ENCODE measurements around the gene ELMO3.

Gene ELMO3

DNA sequence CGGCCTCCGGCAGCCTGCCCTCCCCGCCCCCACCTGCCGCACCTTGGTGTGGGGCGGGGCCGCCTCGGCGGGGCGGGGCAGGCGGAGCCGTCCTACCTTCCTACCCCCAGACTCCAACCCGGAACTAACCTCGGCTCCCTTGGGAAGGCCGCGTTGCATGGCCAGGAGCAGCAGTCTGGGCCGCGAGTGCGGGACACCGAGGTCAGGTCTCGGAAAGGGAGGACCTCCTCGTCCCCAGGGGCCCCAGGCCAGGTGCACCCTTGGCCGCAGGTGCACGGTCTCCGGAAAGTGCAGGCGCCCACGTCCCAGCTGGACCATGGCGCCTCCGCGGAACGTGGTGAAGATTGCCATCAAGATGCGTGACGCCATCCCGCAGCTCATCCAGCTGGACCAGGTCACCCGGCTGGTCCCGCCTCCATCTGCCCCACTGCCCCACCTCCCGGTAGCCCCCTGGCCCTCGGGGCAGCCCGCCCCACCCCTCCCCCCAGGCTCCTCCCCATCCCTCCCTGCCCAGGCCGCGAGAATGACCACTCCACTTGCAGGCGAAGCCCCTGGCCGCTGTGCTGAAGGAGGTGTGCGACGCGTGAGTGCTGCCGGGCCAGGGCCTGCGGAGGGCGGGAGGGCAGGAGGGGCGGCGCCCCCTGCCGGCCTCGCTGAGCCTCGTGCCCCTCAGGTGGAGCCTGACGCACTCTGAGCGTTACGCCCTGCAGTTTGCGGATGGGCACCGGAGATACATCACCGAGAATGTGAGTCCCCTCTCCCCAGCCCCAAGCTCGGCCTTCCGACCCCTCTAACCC is at the start of gene ELMO3:
Gene ELMO3 (plus strand): TSS at position 121 of the 797 bp plus-strand sequence. CDS start 196 bp downstream, at position 317.
- no peak for DNase-seq (ENCODE audit: low spot score)

DNA sequence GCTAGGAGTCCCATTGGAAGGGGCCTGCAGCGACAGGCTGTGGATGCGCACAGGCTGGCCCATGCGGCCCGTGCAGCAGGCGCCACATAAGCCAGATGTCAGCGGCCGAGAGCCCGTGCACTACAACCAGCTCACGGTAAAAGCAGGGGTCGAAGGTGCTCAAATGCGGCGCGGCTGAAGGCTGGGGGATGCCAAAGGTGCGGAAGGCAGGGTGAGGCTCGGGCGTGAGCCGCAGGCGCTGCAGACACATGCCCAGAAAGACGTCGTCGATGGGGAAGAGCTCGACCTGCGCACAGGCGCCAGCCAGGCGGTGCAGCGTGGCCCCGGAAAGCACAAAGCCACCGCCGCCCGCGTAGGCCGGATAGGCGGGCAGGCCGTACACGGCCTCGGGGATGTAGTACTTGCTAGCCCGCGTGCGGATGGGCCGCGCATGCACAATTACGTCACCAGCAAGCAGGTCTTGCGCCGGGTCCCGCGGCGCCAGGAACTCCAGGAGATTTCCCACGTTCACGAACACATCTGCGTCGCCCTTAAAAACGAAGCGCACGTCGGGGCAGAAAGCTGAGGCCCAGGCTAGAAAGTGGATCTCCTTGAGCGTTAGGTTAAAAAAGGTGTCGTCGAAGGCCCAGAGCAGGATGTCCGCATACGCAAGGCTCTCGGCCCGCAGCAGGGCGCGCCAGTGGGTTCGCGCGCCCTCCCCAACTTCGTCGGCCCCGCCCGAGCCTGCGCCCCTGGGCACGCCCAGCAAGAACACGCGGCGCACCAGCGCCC is 49.5 kb upstream of the ELMO3 start:
- no peak for DNase-seq (ENCODE audit: low spot score)

DNA sequence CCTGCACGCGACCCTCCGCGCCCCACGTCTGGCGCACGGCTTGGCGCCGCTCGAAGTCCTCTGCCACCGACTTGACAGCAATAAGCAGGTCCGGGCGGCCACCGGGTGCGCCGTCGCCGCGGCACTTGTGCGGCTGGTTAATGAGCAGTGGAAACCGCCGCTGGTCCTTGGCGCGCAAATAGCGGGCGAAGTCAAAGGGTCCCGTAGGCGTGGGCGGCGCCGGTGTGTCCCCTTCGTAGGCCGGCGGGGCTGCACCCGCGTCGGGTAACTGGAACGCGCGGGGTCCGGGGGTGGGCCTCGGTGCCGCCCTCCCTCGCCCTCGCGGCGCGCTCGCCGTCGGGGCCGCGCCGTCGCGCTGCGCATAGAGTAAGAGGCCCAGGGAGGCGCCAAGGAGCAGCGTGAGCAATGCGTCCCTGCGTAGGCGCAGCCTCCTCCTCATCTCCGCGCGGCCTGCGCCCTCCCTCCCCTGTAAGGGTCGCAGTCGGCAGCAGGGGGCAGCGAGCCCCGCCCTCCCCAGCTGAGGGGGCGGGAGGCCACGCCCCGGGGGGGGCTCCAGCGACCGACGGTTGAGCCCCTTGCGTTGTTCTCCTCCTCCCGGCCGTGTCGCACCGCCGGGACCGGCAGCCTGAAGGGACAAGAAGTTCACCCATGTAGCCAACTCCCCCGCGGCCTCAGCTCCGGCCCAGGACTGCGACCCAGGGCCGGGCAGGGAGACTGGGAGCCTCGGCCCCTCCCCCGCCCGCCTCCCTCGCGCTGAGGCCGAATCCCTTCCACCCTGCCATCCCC is 48.7 kb upstream of the ELMO3 start:
- no peak for DNase-seq (ENCODE audit: low spot score)

- DNase-seq (ENCODE audit: low spot score), result peak; percentile 66
Measured at GRCh38 chr16:67150833-67151396, 48.0 kb upstream of the ELMO3 start, which contains the start of gene B3GNT9. Gene B3GNT9, minus strand, starts transcription at chr16:67150998. Its CDS starts 513 bp downstream, at chr16:67150485.

DNA sequence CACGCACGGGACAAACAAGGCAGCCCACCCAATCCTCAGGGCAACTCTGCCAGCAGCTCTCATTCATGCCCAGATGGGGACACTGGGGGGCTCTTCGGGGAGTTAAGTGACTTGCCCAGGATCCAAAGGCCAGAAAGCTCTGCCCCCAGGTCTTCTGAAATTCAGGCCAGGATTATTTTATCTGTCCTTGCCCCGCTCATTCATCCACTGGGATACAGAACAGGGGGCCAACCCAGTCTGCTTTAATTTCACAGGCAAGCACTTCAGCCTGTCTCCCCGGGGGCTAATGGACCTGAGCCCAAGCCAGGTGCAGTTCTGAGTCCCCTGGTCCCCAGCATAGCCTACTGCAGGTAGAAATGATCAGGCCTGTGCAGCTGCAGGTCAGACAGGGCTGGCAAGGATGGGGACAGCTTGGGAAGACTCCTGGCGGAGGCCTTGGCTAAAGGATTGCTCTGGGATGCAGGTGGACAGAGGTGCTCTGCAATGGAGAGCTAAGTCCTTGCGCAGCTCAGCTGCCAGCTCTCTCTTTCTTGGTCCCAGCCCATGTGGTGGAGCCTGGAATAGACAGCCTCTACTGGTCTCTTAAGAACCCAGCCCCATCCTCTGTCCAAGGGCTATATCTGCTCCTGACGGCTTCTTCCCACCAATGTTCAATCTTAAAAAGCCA is 47.4 kb upstream of the ELMO3 start:
- no peak for DNase-seq (ENCODE audit: low spot score)

- no peak for DNase-seq (ENCODE audit: low spot score)
Measured at GRCh38 chr16:67154578-67155294, 44.2 kb upstream of the ELMO3 start.

DNA sequence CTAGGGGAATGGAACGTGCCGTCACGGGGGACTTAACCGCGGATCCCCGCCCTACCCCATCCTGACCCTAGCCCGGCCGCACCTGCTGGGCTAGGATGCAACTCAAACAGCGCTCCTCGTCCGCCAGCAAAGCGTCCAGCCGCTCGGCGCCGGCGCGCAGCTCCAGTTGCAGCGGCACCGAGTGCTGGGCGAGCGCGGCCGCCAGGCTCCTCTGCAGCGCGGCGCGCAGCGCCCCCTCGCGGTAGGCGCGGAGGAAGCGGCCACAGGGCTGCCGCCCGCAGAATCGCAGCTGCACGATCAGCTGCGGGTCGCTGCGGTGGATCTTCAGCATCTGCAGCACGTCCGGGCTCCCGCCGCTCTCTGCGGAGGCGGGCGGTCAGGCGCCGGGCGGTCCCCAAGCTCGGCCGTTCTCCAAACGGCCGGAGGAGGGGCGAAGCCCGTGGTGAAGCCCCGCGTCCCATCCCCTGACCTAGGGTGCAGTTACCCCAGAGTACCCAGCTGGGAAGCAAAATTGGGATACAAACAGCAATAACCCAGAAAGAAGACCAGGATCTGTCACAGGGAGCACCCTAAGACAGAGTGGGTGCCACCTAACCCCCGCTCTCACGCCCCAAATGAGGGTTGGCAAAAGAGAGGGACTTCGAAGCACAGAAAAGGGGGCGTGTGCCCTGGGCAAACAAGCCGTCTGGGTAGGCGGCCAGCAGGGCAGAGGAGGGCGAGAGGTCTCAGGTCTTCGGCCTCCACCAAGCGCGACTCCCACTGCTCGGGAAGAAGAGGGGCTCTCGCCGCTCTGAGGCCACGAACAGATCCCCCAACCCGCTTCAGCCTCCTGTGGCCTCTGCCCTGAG is 43.4 kb upstream of the ELMO3 start:
- DNase-seq (ENCODE audit: low spot score), result peak; percentile 72

DNA sequence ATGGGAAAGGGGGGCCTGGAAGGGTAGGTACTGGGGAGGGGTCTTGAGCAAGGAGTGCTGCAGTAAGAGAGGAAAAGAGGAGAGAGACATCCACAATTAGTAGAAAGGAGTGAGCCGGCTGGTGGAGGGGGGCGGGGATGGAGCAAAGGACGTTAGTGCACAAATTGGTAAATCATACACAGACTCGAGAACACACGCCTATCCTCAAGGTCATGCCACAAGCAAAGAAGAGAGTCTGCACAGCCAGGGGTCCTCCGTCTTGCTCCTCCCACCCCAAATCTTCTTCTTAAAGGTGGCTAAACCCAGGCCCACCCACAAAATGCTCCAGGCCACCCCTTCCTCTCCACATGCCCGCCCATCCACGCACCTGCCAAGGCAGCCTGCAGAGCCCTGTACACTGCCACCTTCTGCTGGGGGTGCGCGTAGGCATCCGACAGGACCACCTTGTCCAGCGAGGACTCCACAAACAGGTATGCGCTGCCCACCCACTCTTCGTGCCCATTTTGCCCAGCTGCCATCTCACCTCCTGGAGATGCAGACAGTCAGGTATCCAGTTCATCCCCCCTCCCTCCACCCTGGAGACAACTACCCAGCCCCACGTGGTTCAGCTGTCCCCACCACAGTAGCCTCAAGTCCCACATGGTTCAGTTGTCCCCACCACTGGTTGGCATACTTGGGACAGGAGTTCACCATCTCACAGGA is 42.6 kb upstream of the ELMO3 start:
- DNase-seq (ENCODE audit: low spot score), result no peak

- no peak for DNase-seq (ENCODE audit: low spot score)
Measured at GRCh38 chr16:67157106-67157748, 41.7 kb upstream of the ELMO3 start.

- DNase-seq (ENCODE audit: low spot score), result no peak
Measured at GRCh38 chr16:67157892-67158635, 40.9 kb upstream of the ELMO3 start.

DNA sequence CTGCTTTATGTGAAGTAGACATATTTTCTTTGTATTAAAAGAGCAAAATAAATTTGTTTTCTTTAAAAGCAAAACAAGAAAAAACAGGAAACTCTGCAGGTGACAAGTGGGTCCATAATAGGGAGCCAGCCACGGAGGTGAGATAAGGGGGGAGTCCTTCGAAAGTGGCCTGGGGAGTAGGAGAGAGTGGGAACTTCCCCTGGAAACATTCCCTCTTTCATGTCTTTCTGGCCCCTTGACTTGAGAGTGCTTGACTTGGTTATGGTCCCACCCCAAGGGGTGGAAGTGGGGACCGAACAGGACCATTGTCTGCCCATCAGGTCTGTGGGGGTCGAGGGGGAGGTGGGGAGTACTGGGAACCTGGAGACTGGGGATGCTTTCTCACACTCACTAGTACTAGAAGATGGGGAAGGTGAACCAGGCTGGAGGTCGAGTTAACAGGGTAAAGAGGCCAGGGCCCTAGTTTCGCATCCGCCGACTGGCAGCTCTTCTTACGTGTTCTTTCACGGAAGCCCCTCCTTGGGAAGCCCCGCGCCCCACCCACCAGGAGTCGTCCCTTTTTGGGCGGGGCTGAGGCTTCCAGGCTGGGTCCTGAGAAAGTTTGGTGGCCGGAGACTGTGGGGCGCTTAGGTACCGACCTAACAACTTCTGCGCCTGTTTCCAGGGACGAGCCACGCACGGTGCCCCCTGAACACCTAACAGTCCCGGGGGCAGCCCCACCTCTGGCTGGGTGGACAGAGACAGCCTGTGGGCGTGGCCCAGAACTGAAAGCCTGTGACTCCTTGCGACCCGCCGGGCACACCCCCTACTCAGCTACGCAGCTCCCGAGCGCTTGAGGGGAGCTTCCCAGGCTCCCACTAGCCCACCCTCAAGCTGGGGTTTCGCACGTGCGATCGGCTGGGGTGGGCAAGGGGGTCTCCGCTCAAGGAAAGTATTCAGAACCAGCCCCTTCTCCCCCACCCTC is 40.0 kb upstream of the ELMO3 start:
- no peak for DNase-seq (ENCODE audit: low spot score)

- no peak for DNase-seq (ENCODE audit: low spot score)
Measured at GRCh38 chr16:67161595-67162058, 37.3 kb upstream of the ELMO3 start.

GRCh38 chr16:67162506-67163163 is 36.3 kb upstream of the ELMO3 start:
- DNase-seq (ENCODE audit: low spot score), result no peak

- DNase-seq (ENCODE audit: low spot score), result no peak
Measured at GRCh38 chr16:67163164-67163998, 35.5 kb upstream of the ELMO3 start.

- no peak for DNase-seq (ENCODE audit: low spot score)
Measured at GRCh38 chr16:67163999-67164558, 34.9 kb upstream of the ELMO3 start.

Measured in globus pallidus (tissue), 1 donor.